ENCODE measurements around the gene ZP2.
"Not testable (repeated sequence)": the region's sequence is repeated elsewhere in the genome, so short reads cannot be mapped to it uniquely, and the experiment has no call there.

The ZP2 gene

DNA sequence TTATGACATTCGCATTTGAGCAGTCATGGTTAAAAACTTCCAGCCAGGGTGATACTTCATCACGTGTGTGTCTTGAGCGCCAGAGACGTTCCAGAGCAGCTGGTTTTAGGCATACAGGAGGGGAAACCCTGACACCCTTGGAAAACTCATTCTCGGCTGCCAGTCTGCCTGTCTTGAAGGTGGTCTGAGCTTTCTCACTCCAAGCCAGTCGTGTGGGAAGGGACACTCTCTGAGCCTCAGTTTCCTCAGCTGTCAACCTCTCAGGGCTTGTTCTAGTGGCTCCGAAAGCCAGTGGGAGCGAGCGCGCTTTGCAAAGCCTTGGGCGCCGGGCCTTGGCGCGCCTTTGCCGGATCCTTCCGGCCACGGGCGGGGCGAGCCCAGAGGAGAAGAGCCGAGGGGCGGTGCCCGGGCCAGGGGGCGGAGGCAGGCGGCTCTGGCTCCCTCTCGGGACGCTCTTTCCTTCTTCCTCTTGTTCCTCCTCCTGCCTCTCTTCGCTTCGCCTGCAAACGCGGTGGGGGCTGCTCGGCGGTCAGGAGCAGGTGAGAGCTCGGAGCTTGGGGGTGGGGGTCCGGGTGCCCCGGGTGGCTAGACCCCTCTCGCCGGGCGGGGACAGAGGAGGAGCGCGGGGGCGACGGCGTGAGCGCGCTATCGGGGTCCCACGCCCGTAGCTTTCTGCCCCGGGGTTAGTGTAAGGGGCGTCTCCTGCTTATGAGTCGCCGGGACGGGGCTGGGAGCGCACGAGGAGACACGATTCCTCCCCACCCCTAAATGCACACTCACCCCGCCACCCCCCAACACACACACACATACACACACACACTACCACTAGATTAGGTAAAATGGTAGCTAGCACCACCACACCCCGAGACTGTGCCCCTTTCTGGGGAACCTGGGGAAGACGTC lies 52.9 kb downstream of the ZP2 start, which contains the start of gene LDAF1:
TSS of gene LDAF1 (plus strand) at position 467 of the 903 bp plus-strand sequence. CDS start 2,509 bp downstream, outside the sequence.
- H3K4me3 ChIP-seq (ENCODE audit: low read depth, low read length): peak within 1 kb of the TSS; percentile 70
- TF ChIP-seq, protein P1, sequence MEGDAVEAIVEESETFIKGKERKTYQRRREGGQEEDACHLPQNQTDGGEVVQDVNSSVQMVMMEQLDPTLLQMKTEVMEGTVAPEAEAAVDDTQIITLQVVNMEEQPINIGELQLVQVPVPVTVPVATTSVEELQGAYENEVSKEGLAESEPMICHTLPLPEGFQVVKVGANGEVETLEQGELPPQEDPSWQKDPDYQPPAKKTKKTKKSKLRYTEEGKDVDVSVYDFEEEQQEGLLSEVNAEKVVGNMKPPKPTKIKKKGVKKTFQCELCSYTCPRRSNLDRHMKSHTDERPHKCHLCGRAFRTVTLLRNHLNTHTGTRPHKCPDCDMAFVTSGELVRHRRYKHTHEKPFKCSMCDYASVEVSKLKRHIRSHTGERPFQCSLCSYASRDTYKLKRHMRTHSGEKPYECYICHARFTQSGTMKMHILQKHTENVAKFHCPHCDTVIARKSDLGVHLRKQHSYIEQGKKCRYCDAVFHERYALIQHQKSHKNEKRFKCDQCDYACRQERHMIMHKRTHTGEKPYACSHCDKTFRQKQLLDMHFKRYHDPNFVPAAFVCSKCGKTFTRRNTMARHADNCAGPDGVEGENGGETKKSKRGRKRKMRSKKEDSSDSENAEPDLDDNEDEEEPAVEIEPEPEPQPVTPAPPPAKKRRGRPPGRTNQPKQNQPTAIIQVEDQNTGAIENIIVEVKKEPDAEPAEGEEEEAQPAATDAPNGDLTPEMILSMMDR (IDR thresholded peaks at IDR 0.05; ENCODE audit: borderline replicate concordance, insufficient read depth, low read depth, low read length): no peak

DNA sequence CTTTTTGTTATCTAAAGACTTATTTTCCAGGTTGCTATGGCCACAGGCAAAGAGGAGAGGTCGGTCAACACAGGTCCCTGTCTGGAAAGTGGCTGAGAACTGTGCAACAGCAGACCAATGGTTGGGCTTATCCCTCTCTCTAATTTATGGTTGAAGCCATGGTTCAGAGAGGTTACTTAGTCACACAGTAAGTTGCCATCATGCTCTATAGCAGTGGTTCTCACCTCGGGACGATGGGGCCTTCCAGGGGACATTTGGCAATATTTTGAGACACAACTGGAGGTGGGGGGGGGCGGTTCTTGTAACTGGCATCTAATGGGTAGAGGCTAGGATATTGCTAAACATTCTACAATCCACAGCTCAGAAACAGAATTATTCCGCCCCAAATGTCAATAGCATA lies 53.7 kb downstream of the ZP2 start:
- H3K4me3 ChIP-seq (ENCODE audit: low read depth, low read length): no peak overlapping the region
- TF ChIP-seq, protein P1 (IDR thresholded peaks at IDR 0.05; ENCODE audit: borderline replicate concordance, insufficient read depth, low read depth, low read length): no peak

DNA sequence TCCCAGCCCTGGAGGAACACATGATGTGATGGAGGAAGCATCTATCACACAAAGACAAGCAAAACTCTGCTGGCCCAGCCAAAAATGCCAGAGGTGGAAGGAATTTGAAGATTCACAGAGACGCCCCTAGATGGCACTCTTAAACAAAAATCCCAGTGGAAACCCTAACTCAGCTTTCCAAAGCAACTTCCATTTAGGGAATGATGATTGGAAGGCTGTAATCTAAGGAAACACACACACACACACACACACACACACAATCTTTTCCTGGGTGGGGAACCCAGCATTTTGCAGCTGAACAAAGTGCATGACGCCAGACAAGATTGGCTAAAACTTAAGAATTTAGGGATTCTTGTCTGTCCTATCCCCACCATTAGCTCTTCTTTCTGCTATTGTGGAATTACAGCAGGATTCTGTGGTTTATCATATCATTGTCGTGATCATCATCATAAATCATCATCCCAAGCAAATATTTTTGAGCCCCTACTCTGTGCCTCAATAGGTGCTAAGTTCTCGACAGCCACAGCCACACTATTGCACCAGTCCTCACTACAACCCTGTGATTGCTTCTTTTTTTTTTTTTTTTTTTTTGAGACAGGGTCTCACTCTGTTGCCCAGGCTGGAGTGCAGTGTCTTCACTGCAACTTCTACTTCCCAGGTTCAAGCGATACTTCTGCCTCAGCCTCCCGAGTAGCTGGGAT lies 54.5 kb downstream of the ZP2 start:
- TF ChIP-seq, protein P1 (IDR thresholded peaks at IDR 0.05; ENCODE audit: borderline replicate concordance, insufficient read depth, low read depth, low read length): peak; percentile 53; the same call in 1 of the 2 replicates
- no peak overlapping the region for H3K4me3 ChIP-seq (ENCODE audit: low read depth, low read length)

DNA sequence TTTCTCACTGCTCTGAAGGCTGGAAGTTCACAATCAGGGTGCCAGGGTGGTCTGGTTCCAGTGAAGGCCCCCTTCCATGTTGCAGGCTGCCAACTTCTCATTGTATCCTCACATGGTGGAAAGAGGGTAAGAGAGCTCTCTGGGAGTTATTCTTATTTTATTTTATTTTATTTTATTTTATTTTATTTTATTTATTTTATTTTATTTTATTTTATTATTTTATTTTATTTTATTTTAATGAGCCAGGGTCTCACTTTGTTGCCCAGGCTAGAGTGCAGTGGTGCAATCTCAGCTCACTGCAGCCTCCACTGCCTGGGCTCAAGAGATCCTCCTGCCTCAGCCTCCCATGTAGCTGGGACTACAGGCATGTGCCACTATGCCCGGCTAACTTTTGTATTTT lies 55.4 kb downstream of the ZP2 start:
- not testable (repeated sequence) for H3K4me3 ChIP-seq (ENCODE audit: low read depth, low read length)

DNA sequence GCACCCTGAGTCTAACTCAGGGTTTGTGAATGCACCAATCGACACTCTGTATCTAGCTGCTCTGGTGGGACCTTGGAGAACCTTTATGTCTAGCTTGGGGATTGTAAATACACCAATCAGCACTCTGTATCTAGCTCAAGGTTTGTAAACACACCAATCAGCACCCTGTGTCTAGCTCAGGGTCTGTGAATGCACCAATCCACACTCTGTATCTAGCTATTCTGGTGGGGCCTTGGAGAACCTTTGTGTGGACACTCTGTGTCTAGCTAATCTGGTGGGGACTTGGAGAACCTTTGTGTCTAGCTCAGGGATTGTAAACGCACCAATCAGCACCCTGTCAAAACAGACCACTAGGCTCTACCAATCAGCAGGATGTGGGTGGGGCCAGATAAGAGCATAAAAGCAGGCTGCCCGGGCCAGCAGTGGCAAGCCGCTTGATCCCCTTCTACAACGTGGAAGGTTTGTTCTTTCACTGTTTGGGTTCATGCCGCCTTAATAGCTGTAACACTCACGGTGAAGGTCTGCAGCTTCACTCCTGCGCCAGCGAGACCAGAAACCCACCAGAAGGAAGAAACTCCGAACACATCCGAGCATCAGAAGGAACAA lies 58.1 kb downstream of the ZP2 start:
- H3K4me3 ChIP-seq (ENCODE audit: low read depth, low read length): not testable (repeated sequence)

DNA sequence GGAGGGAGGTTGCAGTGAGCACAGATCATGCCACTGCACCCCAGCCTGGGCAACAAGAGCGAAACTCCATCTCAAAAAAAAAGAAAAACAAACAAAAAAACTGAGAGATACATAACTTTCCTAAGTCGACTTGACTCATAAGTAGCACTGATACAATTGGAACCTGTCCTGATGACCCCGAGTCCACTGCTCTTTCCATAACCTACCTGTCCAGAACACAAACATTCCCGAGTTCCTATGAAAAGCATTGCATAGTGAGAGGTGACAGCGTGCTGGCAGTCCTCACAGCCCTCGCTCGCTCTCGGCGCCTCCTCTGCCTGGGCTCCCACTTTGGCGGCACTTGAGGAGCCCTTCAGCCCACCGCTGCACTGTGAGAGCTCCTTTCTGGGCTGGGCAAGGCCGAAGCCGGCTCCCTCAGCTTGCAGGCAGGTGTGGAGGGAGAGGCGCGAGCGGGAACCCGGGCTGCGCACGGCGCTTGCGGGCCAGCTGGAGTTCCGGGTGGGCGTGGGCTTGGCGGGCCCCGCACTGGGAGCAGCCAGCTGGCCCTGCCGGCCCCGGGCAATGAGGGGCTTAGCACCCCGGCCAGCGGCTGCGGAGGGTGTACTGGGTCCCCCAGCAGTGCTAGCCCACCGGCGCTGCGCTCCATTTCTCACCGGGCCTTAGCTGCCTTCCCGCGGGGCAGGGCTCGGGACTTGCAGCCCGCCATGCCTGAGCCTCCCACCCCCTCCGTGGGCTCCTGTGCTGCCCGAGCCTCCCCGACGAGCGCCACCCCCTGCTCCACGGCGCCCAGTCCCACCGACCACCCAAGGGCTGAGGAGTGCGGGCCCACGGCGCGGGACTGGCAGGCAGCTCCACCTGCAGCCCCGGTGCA lies 59.0 kb downstream of the ZP2 start:
- H3K4me3 ChIP-seq (ENCODE audit: low read depth, low read length): not testable (repeated sequence)

DNA sequence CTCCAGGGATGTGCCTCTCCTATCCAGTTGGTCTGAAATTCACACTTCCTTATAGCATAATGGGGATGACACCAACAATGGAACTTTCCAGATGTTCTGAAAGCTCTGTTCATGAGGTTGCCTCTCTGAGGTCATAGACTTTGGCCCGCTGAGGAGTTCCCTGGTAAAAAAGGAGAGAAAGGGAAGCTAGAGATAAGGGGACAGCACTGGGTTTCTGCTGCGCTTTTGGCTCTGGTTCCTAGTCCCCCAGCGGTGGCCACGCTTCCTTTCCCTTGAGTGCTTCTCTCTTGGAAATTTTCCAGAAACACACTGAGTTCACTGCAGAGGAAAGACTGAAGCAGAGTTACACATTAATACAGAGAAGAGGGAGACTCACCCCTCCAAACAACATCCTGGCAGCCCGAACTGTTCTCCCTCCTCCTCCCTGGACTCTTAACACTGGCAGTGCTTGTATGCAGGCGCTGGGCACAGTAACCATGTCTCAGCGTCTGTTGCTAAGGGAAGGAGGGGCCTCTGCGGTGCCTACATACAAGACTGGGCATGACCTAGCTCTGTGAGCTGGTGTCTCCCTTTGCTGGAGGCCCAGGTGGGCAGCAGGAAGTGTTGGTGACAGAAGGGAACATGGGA lies 60.9 kb downstream of the ZP2 start, which contains the start of gene DNAH3:
TSS of gene DNAH3 (minus strand) at position 472 of the 627 bp plus-strand sequence. CDS start 527 bp downstream, outside the sequence.
- H3K4me3 ChIP-seq (ENCODE audit: low read depth, low read length): no peak within 1 kb of the TSS
- TF ChIP-seq, protein P1 (IDR thresholded peaks at IDR 0.05; ENCODE audit: borderline replicate concordance, insufficient read depth, low read depth, low read length): no peak
